Measurements from ENCODE around the gene MEMO1.
"Not testable (repeated sequence)": the region's sequence is repeated elsewhere in the genome, so short reads cannot be mapped to it uniquely, and the experiment has no call there.

Gene MEMO1

DNA sequence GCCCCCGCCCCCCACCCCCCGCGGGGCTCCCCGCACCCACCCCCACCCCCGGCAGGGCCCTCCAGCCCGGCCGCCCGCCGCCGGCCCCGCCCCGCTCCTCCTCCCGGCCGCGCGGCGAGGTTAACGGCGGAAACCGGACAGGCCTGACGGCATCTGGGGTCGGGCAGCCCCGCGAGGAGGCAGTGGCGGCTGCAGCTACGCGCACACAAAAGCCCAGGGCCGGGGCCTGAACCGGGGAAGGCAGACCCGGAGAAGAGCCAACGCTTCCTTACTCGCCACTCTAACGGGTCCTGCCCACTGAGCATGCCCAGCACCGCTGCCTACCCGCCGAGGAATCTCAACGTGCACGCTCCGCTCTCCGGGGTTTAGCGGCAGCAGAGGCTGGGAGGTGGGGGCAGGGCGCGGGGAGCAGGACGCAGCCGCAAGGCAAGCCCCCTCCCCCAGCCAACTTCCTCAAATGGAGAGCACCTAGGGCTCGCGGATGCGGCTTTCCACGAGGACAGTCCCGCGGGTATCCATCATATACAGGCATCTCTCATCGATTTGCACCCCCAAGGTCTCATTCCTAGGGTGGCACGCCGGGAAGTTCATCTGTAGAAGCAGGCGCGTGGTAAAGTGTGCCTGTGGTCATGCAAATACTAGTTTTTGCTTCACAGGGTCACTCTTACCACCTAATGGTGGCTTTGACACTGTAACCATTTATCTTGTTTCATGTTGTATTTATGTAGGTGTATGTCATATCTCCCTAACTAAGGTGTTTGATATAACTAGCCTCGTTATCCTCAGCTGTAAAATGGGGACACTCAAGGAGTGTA lies at the start of gene MEMO1:
TSS of gene MEMO1 (minus strand) at position 339 of the 815 bp plus-strand sequence. CDS start 761 bp downstream, outside the sequence.
- peak; percentile 73 for DNase-seq (ENCODE audit: low spot score)

DNA sequence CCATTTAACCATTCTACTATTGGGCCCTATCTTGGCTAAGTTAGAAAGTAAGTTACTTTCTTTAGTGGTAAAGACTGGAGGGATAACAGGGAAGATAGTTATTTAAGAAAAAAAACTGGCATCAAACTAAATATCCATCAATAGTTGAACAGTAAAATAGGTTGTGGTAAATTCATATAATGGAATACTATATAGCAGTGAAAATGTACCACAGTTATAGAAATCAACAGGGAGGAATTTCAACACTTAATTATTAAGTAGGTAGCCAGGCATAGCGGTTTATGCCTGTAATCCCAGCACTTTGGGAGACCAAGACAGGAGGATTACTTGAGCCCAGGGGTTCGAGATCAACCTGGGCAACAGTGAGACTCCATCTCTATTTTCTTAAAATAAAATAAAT lies 49.5 kb upstream of the MEMO1 start:
- no peak for DNase-seq (ENCODE audit: low spot score)

DNA sequence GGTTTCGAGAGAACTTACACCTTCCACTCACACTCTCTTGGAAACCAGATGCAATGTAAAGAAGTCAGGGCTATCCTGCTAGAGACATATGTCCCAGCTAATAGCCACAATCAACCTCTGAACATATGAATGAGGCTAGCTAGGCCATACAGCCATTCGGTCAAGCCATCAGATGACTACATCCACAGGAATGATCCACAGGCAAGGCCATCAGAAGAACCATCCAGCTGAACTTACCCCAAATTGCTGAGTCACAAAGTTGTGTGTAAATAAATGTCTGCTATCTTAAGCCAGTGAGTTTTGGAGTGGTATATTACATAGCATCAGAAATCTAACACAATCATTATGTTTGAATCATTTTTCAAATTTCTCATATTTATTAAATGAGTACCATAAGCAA lies 47.3 kb upstream of the MEMO1 start:
- DNase-seq (ENCODE audit: low spot score) = peak; percentile 76

DNA sequence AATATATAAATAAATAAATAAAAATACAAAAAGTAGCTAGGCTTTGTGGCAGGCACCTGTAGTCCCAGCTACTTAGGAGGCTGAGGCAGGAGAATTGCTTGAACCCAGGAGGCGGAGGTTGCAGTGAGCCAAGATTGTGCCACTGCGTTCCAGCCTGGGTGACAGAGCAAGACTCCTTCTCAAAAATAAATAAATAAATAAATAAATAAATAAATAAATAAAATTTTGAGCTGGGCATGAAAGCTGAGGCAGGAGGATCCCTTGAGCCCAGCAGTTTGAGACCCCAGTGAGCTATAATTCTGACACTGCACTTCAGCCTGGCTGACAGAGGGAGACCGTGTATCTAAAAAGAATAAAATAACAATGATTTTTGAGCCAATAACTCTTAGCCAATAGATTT lies 43.8 kb upstream of the MEMO1 start:
- DNase-seq (ENCODE audit: low spot score) = not testable (repeated sequence)

DNA sequence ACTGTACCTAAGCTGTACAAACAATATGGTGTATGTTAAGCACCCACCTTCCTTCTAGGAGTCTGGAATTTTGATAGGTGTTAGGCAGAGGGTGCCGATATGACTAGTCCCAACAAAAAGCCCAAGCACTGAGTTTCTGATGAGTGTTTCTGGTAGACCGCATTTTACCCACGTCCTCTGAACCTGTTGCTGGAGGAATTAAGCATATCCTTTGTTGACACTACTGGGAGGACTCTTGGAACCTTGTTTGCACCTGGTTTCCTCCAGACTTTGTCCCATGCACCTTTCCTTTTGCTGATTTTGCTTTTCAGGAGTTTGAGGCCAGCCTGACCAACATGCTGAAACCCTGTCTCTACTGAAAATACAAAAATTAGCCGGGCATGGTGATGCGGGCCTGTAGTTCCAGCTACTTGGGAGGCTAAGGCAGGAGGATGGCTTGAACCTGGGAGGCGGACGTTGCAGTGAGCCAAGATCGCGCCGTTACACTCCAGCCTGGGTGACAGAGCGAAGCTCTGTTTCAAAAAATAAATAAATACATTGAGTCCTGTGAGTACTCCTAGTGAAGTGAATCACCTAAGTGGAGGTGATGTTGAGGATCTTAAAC lies 41.1 kb upstream of the MEMO1 start:
- DNase-seq (ENCODE audit: low spot score) = no peak

DNA sequence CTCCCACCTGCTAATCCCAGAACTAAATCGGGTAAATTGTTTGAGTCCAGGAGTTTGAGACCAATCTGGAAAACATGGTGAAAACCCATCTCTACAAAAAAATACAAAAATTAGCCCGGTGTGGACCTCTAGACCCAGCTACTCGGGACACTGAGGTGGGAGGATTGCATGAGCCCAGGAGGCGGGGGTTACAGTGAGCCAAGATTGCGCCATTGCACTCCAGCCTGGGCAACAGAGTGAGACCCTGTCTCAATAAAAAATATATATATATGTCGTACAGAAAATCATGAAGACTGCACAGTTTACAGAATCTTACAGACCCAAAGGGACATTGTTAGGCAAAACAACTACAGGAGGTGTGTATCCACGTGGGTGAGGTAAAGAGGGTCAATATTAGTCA lies 32.8 kb upstream of the MEMO1 start:
- no peak for DNase-seq (ENCODE audit: low spot score)

DNA sequence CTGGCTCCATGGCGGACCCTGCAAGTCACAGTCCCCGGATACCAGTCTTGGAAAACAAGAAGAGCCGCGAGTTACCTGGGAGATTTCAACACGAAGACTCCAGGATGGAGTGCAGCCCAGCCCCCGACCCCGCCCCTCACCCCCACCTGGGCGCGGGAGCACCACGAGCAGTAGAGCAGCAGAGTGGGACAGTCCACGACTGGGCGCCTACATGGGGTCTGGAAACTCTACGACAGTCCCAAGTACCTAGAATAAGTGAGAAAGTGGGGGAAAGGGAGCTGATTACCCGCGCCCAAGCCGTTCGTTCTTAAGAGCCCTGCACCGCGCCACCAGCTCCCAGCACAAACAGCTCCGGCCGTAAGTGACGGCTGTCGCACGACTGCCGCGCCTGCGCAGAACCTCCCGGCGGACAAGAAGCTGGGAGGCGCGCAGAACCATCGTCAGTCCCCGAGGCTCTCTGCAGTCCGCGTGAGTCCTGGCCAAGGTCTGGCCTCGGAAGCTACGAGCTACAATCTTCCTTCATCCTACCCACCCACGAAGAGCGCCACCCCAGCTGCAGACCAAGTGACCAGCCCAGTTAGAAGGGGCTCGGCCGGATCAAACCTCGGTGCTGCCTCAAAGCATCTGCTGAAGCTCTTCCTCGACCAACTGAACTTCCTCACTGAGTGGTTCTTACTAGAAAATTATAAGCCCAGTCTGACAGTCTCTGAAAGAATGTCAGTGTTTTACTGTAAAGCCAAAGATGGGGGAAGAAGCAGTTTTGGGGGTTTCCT lies 28.8 kb upstream of the MEMO1 start, which contains the start of gene DPY30:
TSS of gene DPY30 (minus strand) at position 359 of the 773 bp plus-strand sequence. CDS start at position 10, 349 bp downstream.
- peak; percentile 94 for DNase-seq (ENCODE audit: low spot score)

- not testable (repeated sequence) for DNase-seq (ENCODE audit: low spot score)
Observed at GRCh38 chr2:32034198-32034887, 23.5 kb upstream of the MEMO1 start.

DNA sequence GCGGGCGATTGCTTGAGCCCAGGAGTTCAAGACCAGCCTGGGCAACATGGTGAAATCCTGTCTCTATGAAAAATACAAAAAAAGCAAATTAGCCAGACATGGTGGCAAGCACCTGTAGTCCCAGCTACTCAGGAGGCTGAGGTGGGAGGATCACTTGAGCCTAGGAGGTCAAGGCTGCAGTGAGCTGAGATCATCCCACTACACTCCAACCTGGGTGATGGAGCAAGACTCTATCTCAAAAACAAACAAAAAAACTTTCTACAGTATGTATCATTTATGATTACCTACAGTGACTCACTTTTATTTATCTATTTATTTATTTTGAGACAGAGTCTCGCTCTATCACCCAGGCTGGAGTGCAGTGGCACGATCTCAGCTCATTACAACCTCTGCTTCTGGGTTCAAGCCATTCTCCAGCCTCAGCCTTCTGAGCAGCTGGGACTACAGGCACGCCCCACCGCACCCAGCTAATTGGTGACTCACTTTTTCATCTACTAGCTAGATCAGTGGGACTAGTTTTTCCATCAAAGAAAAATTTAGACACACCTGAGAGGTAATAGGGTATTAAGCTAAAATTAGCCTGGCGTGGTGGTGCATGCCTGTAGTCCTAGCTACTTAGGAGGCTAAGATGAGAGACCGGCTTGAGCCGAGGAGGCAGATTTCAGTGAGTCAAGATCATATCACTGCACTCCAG lies 8.1 kb upstream of the MEMO1 start:
- not testable (repeated sequence) for DNase-seq (ENCODE audit: low spot score)

DNA sequence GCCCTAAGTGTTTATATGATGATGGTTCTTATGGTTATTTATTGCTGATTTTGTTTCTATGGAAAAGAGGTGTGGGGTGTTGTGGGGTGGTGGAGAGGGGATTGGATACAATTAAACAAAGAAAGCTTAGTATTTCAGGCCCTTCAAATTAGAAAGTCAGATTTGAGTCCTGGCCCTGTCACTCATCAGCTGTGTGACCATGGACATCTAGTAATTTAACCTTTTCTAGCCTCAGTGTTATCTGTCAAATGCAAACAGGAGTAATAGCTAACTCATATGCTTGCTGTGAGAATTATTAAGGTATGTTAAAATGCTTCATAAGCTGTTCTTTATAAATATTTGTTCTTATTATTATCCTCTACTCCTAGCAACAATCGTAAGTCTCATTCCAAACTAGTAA lies 2.1 kb upstream of the MEMO1 start:
- no peak for DNase-seq (ENCODE audit: low spot score)

DNA sequence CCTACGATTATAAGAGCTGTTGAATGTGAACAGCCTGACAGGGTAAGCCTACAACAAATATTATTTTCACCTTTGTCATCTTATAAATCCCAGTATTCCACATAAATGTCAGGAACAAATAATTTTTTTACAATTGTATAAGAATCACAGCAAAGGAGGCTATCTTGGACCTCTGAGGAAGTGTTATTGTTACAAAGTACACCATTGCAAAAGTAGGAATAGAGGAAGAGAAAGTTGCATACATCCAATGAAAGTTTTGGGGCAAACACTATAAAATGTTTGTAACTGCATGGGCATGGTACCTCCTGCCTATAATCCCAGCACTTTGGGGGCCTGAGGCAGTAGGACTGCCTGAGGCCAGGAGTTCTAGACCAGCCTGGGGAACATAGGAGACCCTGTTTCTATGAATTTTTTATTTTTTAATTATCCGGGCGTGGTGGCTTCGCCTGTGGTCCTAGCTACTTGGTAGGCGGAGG lies 715 bp upstream of the MEMO1 start:
- no peak for DNase-seq (ENCODE audit: low spot score)

DNA sequence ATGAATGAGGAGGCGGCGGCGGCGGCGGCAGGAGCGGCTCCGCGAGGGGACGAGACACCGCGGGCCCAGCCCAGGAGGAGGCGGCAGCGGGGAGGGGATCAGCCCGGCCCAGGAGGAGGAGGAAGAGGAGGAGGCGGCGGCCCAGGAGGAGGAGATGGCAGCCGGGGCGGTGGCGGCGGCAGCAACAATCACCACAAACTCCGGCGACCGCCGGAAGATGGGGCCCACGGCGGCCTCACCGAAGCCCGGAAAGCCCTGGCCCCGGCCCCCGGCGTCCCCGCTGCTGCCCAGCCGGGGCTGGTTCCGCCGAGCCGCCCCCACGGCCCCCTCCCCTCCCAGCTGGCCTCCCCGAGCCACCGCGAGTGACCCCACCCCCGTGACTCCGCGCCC lies 533 bp downstream of the MEMO1 start:
- peak; percentile 64 for DNase-seq (ENCODE audit: low spot score)

- peak; percentile 44 for DNase-seq (ENCODE audit: low spot score)
Observed at GRCh38 chr2:32009516-32010256, 1.1 kb downstream of the MEMO1 start.

GRCh38 chr2:32008805-32009515 lies 1.8 kb downstream of the MEMO1 start:
- DNase-seq (ENCODE audit: low spot score) = peak; percentile 26

DNA sequence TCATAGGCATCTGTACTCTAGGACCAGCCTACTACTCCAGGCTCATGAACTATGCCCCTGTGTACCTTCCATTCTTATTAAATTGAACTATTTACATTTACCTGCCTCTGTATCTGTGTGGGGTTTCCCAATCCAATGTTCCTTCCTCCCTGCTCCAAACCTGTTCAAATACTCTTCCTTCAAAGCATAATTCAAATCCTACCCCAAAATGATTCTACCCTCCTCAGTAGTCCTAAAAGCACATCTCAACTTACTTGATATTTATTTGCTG lies 3.8 kb downstream of the MEMO1 start:
- DNase-seq (ENCODE audit: low spot score) = no peak

GRCh38 chr2:32005371-32005976 lies 5.3 kb downstream of the MEMO1 start:
- no peak for DNase-seq (ENCODE audit: low spot score)

GRCh38 chr2:32003791-32004190 lies 7.0 kb downstream of the MEMO1 start:
- no peak for DNase-seq (ENCODE audit: low spot score)

DNA sequence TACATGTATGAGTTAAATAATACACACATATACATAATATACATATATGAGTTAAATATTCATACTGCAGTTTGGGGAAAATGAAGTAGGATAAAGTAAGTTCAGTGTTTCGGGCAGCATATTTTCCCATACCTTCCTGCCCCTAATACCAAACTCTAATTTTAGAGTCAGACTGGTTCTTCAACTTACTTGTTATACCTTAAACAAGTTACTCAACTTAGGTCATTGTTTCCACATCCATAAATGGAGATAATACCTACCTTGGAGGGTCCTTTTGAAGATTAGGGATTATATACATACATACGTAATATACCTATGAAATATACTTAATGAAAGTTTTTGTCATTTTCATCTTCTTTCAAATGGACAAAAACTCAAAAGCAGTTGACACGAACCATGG lies 8.4 kb downstream of the MEMO1 start:
- DNase-seq (ENCODE audit: low spot score) = no peak

GRCh38 chr2:31999438-31999837 lies 11.4 kb downstream of the MEMO1 start:
- no peak for DNase-seq (ENCODE audit: low spot score)

All from hematopoietic multipotent progenitor cell treated with erythropoietin and hydrocortisone succinate and interleukin-3 and kit ligand, for 17 days (in vitro differentiated cells).